ENCODE measurements around the gene FAT2.
A peak's percentile ranks its signal among the peaks of the same experiment; 100 is the strongest.

The FAT2 gene

DNA sequence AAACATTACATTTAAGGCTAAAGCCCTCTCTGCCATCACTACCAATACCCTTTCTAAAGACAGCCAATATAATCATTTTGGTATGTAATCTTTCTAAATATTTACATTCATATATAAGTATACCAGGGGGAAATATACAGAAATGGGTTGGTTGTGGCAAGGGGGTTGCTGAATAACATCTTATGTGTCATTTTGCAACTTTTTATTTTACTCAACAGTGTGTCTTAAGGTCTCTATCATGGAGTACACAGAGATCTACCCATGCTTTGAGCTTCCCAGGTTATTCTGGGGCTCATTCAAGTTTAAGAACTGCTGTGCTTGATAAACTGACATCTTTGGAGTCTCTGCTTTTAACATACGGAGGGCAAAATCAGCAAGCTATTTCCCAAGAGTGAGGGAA is 7.4 kb upstream of the FAT2 start:
- TF ChIP-seq OSR1 (CRISPR knock-in tag; IDR thresholded peaks at IDR 0.05) = no peak
- TF ChIP-seq, protein P1, sequence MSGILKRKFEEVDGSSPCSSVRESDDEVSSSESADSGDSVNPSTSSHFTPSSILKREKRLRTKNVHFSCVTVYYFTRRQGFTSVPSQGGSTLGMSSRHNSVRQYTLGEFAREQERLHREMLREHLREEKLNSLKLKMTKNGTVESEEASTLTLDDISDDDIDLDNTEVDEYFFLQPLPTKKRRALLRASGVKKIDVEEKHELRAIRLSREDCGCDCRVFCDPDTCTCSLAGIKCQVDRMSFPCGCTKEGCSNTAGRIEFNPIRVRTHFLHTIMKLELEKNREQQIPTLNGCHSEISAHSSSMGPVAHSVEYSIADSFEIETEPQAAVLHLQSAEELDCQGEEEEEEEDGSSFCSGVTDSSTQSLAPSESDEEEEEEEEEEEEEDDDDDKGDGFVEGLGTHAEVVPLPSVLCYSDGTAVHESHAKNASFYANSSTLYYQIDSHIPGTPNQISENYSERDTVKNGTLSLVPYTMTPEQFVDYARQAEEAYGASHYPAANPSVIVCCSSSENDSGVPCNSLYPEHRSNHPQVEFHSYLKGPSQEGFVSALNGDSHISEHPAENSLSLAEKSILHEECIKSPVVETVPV (CRISPR knock-in tag; IDR thresholded peaks at IDR 0.05) = no peak
- ATAC-seq = no peak

DNA sequence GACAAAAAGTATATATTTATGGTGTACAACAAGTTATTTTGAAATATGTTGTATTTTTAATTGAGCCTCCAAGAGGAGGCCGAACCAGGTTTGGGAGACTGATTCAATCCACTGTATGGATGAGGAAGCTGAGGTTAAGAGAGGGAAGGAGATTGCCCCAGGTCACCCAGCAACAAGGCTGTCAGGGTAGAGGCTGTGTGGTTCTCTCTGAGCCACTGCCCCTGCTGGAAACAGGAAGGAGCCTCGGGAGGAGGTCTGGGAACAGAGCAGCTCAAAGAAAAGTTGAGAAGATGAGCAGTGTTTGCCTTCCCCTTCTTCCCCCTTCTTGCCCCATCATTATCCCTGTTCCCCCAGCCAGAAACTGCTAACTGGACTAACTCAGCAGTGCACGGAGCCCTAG is 6.6 kb upstream of the FAT2 start:
- TF ChIP-seq, protein P2, sequence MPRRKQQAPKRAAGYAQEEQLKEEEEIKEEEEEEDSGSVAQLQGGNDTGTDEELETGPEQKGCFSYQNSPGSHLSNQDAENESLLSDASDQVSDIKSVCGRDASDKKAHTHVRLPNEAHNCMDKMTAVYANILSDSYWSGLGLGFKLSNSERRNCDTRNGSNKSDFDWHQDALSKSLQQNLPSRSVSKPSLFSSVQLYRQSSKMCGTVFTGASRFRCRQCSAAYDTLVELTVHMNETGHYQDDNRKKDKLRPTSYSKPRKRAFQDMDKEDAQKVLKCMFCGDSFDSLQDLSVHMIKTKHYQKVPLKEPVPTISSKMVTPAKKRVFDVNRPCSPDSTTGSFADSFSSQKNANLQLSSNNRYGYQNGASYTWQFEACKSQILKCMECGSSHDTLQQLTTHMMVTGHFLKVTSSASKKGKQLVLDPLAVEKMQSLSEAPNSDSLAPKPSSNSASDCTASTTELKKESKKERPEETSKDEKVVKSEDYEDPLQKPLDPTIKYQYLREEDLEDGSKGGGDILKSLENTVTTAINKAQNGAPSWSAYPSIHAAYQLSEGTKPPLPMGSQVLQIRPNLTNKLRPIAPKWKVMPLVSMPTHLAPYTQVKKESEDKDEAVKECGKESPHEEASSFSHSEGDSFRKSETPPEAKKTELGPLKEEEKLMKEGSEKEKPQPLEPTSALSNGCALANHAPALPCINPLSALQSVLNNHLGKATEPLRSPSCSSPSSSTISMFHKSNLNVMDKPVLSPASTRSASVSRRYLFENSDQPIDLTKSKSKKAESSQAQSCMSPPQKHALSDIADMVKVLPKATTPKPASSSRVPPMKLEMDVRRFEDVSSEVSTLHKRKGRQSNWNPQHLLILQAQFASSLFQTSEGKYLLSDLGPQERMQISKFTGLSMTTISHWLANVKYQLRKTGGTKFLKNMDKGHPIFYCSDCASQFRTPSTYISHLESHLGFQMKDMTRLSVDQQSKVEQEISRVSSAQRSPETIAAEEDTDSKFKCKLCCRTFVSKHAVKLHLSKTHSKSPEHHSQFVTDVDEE (CRISPR knock-in tag; IDR thresholded peaks at IDR 0.05) = no peak
- no peak for TF ChIP-seq ZC3H10 (CRISPR knock-in tag; IDR thresholded peaks at IDR 0.05)
- TF ChIP-seq ZFP30 (CRISPR knock-in tag; IDR thresholded peaks at IDR 0.05) = no peak
- no peak for TF ChIP-seq BACH2 (CRISPR knock-in tag; IDR thresholded peaks at IDR 0.05; ENCODE audit: borderline replicate concordance)
- TF ChIP-seq ARNTL (CRISPR knock-in tag; IDR thresholded peaks at IDR 0.05; ENCODE audit: borderline replicate concordance, low read depth) = no peak
- no peak for TF ChIP-seq GLIS3 (CRISPR knock-in tag; IDR thresholded peaks at IDR 0.05)
- TF ChIP-seq ZFP3 (CRISPR knock-in tag; IDR thresholded peaks at IDR 0.05) = no peak

DNA sequence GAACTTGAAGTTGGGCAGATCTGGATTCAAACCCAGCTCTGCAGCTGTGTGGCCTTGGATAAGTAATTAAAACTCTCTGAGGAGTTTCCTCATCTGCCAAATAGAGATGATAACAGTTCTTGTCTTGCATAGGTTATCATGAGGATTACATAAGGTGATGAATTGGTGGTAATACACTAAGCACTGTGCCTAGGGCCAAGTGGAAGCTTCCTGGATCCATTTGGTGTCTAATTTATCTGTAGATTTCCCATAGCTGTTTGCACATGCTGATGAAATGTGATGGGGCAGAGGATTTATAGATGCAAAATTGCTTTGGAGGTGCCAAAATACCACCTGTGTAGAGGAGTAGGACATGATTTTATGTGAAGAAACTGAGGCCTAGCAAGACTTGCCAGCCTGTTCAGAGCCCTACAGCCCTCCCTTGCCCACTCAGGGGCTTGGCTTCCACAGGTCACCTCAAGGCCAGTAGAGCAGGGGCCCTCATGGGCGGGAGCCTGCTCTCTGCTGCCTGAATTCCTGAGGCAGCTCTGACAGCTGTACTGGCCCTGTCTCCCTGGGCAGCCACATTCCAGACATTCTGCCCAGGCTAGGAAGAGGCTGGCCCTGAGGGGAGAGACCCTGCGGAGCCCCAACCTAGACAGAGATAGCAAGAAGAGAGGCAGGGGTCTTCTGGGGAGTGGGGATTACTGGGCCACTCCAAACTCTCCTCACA is 5.9 kb upstream of the FAT2 start:
- ATAC-seq = peak; percentile 88
- no peak for TF ChIP-seq ZFP30 (CRISPR knock-in tag; IDR thresholded peaks at IDR 0.05)
- TF ChIP-seq ARNTL (CRISPR knock-in tag; IDR thresholded peaks at IDR 0.05; ENCODE audit: borderline replicate concordance, low read depth) = no peak
- no peak for TF ChIP-seq BACH2 (CRISPR knock-in tag; IDR thresholded peaks at IDR 0.05; ENCODE audit: borderline replicate concordance)
- TF ChIP-seq TOX (CRISPR knock-in tag; IDR thresholded peaks at IDR 0.05; ENCODE audit: borderline replicate concordance) = no peak

More for the DNA sequence above, 6.6 kb upstream of the FAT2 start:
- ATAC-seq = peak; percentile 28; the same call in 1 of the 3 replicates

DNA sequence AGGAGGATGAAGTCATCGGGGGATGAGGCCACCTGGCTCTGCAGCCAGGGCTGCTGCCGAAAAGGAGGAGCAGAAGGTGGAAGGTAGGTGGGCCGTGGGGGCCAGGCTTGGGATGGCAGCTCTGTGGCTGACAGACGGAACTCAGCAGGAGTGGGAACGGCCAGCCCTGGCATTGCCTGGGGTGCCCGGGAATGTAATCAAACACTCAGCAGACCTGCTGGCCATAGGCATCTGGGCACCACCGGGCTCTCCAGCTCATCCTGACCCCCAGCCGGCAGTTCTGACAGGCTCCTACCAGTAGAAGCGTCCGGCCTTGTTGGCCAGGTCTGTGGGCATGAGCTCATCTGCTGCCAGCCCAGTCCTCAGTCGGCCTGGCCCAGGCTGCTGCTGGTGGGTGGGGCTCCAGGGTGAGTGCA is 4.3 kb upstream of the FAT2 start:
- no peak for TF ChIP-seq ZFP30 (CRISPR knock-in tag; IDR thresholded peaks at IDR 0.05)
- TF ChIP-seq BACH2 (CRISPR knock-in tag; IDR thresholded peaks at IDR 0.05; ENCODE audit: borderline replicate concordance) = no peak
- TF ChIP-seq ZC3H10 (CRISPR knock-in tag; IDR thresholded peaks at IDR 0.05) = no peak
- TF ChIP-seq TOX (CRISPR knock-in tag; IDR thresholded peaks at IDR 0.05; ENCODE audit: borderline replicate concordance) = no peak
- no peak for TF ChIP-seq ZNF8 (CRISPR knock-in tag; IDR thresholded peaks at IDR 0.05)
- no peak for TF ChIP-seq ZNF565 (CRISPR knock-in tag; conservative IDR thresholded peaks at IDR 0.05; ENCODE audit: low read depth)
- TF ChIP-seq SNAI2 (CRISPR knock-in tag; IDR thresholded peaks at IDR 0.05) = no peak
- no peak for TF ChIP-seq ESRRG (CRISPR knock-in tag; IDR thresholded peaks at IDR 0.05)
- TF ChIP-seq, protein P1 (CRISPR knock-in tag; IDR thresholded peaks at IDR 0.05) = no peak
- no peak for TF ChIP-seq GLIS3 (CRISPR knock-in tag; IDR thresholded peaks at IDR 0.05)
- TF ChIP-seq ARNTL (CRISPR knock-in tag; IDR thresholded peaks at IDR 0.05; ENCODE audit: borderline replicate concordance, low read depth) = no peak
- TF ChIP-seq, protein P3, sequence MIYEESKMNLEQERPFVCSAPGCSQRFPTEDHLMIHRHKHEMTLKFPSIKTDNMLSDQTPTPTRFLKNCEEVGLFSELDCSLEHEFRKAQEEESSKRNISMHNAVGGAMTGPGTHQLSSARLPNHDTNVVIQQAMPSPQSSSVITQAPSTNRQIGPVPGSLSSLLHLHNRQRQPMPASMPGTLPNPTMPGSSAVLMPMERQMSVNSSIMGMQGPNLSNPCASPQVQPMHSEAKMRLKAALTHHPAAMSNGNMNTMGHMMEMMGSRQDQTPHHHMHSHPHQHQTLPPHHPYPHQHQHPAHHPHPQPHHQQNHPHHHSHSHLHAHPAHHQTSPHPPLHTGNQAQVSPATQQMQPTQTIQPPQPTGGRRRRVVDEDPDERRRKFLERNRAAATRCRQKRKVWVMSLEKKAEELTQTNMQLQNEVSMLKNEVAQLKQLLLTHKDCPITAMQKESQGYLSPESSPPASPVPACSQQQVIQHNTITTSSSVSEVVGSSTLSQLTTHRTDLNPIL (CRISPR knock-in tag; IDR thresholded peaks at IDR 0.05; ENCODE audit: low read depth) = no peak
- TF ChIP-seq POU6F1 (CRISPR knock-in tag; IDR thresholded peaks at IDR 0.05; ENCODE audit: borderline replicate concordance, low read depth) = no peak
- TF ChIP-seq ZFP3 (CRISPR knock-in tag; IDR thresholded peaks at IDR 0.05) = no peak
- TF ChIP-seq ZNF70 (CRISPR knock-in tag; IDR thresholded peaks at IDR 0.05) = no peak
- no peak for TF ChIP-seq TCF4 (CRISPR knock-in tag; IDR thresholded peaks at IDR 0.05; ENCODE audit: borderline replicate concordance)
- TF ChIP-seq PPARA (CRISPR knock-in tag; IDR thresholded peaks at IDR 0.05; ENCODE audit: borderline replicate concordance) = no peak
- no peak for TF ChIP-seq OSR1 (CRISPR knock-in tag; IDR thresholded peaks at IDR 0.05)
- no peak for TF ChIP-seq CSDC2 (CRISPR knock-in tag; IDR thresholded peaks at IDR 0.05)
- ATAC-seq = no peak

Measured in SK-N-SH treated with all-trans-retinoic acid at 6 μM for 48 hours (cell line).